ENCODE data around the gene AP2B1.

The AP2B1 gene

DNA sequence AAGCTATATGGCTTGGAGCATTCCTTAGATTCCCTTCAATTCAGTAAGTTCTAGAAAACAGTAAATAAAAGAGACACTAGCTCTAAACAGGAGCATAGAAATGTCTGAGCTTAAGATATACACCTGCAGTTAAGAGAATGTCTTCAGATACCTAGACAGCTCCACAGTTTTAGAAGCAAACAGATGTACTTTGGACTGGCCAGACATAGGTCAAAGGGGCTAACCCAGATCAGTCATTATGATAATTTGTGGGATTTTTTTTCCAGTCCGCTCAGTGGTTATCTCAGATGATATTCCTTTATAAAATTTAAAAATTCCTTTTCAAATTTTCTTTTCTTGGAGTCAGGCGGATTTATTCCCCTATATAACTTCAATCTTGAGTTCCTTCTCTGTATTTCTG lies 78.5 kb downstream of the AP2B1 start:
- no peak for DNase-seq
- Mint-ChIP-seq H3K4me1 (peaks cover 9% of the 10 kb centered on the region), H3K9me3 (no peaks in the 10 kb centered on the region), H3K27me3 (ENCODE audit: low read depth, poor library complexity) (no peaks in the 10 kb centered on the region), H3K36me3 (ENCODE audit: low read depth) (peaks cover 39% of the 10 kb centered on the region), H3K27ac (no peak overlapping the region), H3K4me3 (no peak overlapping the region)
- TF ChIP-seq, protein P1, sequence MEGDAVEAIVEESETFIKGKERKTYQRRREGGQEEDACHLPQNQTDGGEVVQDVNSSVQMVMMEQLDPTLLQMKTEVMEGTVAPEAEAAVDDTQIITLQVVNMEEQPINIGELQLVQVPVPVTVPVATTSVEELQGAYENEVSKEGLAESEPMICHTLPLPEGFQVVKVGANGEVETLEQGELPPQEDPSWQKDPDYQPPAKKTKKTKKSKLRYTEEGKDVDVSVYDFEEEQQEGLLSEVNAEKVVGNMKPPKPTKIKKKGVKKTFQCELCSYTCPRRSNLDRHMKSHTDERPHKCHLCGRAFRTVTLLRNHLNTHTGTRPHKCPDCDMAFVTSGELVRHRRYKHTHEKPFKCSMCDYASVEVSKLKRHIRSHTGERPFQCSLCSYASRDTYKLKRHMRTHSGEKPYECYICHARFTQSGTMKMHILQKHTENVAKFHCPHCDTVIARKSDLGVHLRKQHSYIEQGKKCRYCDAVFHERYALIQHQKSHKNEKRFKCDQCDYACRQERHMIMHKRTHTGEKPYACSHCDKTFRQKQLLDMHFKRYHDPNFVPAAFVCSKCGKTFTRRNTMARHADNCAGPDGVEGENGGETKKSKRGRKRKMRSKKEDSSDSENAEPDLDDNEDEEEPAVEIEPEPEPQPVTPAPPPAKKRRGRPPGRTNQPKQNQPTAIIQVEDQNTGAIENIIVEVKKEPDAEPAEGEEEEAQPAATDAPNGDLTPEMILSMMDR (IDR thresholded peaks at IDR 0.05) = no peak

DNA sequence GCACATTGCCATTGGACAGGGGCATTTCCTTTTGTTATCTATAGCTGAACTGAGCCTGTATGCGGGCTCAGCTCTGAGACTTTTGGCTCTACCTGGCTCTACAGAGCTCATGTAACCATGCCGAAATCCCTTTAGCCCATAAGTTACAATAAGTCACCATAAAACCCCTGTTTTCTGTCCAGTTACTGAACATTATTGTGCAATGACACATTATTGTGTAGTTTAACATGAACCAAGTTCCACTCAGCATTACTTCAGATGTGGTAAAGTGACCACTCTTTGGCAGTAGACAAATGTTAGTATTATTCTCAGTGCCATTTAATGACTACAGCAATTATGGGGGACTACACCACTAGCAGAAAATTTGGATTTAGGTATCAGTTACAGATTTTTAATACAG lies 78.9 kb downstream of the AP2B1 start:
- H3K4me1 Mint-ChIP-seq = peaks cover 9% of the 10 kb centered on the region
- no peak for DNase-seq
- H3K27me3 Mint-ChIP-seq (ENCODE audit: low read depth, poor library complexity) = no peaks in the 10 kb centered on the region
- H3K4me3 Mint-ChIP-seq = no peak overlapping the region
- H3K9me3 Mint-ChIP-seq = no peaks in the 10 kb centered on the region
- peaks cover 43% of the 10 kb centered on the region for H3K36me3 Mint-ChIP-seq (ENCODE audit: low read depth)
- H3K27ac Mint-ChIP-seq = no peak overlapping the region
- TF ChIP-seq, protein P1 (IDR thresholded peaks at IDR 0.05) = no peak

DNA sequence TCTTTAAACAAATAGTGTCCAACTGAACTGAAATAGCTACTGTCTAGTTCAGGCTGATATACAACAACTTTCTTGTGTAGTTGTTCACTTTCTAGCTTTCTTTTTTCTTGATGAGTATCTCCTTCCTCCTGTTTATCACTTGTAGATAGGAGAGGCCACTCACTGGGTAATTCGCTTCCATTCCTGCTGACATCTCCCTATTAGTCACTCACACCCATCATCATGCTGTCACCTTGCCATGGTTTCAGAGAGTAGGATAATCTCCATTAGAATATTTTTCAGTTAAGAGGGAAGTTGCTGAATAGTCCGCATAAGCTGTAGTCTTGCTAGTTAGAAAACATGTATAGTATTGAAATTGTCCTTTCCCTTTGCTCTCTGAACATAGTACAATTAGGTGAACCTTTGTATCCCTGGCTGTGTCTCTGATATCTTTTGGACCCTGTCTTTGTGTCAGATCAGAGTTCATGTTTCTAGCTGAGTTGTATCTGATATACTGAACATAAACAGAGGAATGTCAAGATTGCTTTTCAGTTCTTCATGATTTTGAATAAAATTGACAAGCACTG lies 79.9 kb downstream of the AP2B1 start:
- H3K4me3 Mint-ChIP-seq = no peak overlapping the region
- H3K36me3 Mint-ChIP-seq (ENCODE audit: low read depth) = peaks cover 53% of the 10 kb centered on the region
- H3K4me1 Mint-ChIP-seq = peaks cover 2% of the 10 kb centered on the region
- peak overlapping the region; percentile 40 for H3K27ac Mint-ChIP-seq
- TF ChIP-seq, protein P1 (IDR thresholded peaks at IDR 0.05) = no peak
- DNase-seq = no peak
- no peaks in the 10 kb centered on the region for H3K9me3 Mint-ChIP-seq
- H3K27me3 Mint-ChIP-seq (ENCODE audit: low read depth, poor library complexity) = no peaks in the 10 kb centered on the region

DNA sequence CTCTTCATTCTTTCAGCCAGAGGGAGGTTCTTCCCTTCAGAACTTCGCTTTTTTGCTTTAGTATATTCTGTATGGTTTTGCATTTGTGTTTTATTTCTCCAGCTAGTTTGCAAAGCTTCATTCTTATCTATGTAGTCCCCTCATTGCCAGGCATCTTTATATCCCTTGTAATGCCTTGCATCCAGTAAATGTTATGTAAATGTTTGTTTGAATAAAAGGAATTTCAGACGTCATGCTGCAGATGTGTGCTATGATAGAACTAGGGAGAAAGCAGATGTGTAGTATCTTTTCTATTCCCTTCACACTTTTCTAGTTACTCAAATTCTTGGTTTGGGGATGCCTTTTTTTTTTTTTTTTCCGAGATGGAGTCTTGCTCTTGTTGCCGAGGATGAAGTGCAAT lies 81.7 kb downstream of the AP2B1 start:
- Mint-ChIP-seq H3K9me3 (no peaks in the 10 kb centered on the region), H3K27me3 (ENCODE audit: low read depth, poor library complexity) (no peaks in the 10 kb centered on the region), H3K4me3 (no peak overlapping the region), H3K36me3 (ENCODE audit: low read depth) (peaks cover 53% of the 10 kb centered on the region), H3K27ac (no peak overlapping the region), H3K4me1 (no peaks in the 10 kb centered on the region)
- TF ChIP-seq, protein P1 (IDR thresholded peaks at IDR 0.05) = no peak
- DNase-seq = no peak

DNA sequence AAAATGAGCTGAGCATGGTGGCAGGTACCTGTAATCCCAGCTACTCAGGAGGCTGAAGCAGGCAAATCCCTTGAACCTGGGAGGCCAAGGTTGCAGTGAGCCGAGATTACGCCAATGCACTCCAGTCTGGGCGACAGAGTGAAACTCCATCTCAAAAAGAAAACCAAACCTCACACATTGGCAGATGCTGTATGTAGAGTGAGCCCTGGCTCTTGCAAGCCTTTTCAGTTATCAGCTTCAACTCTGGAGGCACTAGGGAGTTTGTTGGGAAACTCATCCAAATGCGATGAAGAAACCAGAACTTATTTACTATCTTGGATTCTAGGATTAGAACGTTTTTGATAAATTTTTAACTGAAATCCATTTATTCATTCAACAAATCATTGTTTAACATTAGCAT lies 87.4 kb downstream of the AP2B1 start:
- H3K27me3 Mint-ChIP-seq (ENCODE audit: low read depth, poor library complexity) = peaks cover 4% of the 10 kb centered on the region
- no peak overlapping the region for H3K4me3 Mint-ChIP-seq
- TF ChIP-seq, protein P1 (IDR thresholded peaks at IDR 0.05) = no peak
- H3K36me3 Mint-ChIP-seq (ENCODE audit: low read depth) = peaks cover 78% of the 10 kb centered on the region
- no peak for DNase-seq
- H3K4me1 Mint-ChIP-seq = no peaks in the 10 kb centered on the region
- no peak overlapping the region for H3K27ac Mint-ChIP-seq
- H3K9me3 Mint-ChIP-seq = peaks cover 5% of the 10 kb centered on the region

DNA sequence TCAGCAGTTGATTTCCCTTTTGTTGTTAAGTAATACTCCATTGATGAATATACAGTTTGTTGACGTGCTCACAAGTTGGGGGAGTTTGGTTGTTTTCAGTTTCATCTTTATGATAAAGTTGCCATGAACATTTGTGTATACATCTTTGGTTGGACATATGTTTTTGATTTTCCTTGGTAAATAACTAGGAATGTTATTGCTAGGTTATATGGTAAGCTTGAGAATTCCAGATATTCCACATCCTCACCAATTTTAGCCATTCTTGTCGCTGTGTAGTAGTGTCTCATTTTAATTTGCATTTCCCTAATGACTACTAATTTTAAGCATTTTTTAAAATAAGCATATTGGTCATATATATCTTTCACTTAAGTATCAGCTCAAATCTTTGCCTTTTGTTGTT lies 89.3 kb downstream of the AP2B1 start:
- no peak overlapping the region for H3K27ac Mint-ChIP-seq
- peaks cover 81% of the 10 kb centered on the region for H3K36me3 Mint-ChIP-seq (ENCODE audit: low read depth)
- no peak for DNase-seq
- H3K9me3 Mint-ChIP-seq = peaks cover 5% of the 10 kb centered on the region
- H3K27me3 Mint-ChIP-seq (ENCODE audit: low read depth, poor library complexity) = peaks cover 4% of the 10 kb centered on the region
- H3K4me3 Mint-ChIP-seq = no peak overlapping the region
- TF ChIP-seq, protein P1 (IDR thresholded peaks at IDR 0.05) = no peak
- H3K4me1 Mint-ChIP-seq = no peaks in the 10 kb centered on the region

Measured in nephron progenitor cell (in vitro differentiated cells).